Lung (tissue), 12 donors: ENCODE data around the gene OR6M1. TPM values are rescaled to one million over a fixed set of nuclear protein-coding genes. Genes with fewer than 3 reads are reported as not detected.

Source experiments
- ATAC-seq: fragments of 200-7000 bp; cut with Tn5 transposase; one replicate; pipeline ENCODE4 v1.9.1; 2020; ENCODE audit warnings: moderate number of reproducible peaks; ENCODE audit not compliant: insufficient read depth, low FRiP score
- DNase-seq, 3 donors: peaks; one replicate each; pipeline ENCODE4 v3.0.0-alpha.2; 2013 to 2017
- H3K27ac ChIP-seq, 2 donors: one replicate each; pipeline ENCODE4 v1.5.1; 2013; ENCODE audit warnings: mild to moderate bottlenecking in 2 of 2, moderate library complexity in 2 of 2, control low read depth in 1 of 2, inconsistent platforms in 1 of 2, low read depth in 1 of 2, low read length in 1 of 2
- H3K27me3 ChIP-seq, 3 donors: one replicate each; pipeline ENCODE4 v1.5.1; 2013; ENCODE audit warnings: low read length in 2 of 3; ENCODE audit not compliant: control insufficient read depth in 3 of 3, insufficient read depth in 3 of 3
- H3K36me3 ChIP-seq, 4 donors: one replicate each; pipeline ENCODE4 v1.5.1; 2013; ENCODE audit warnings: low read length in 4 of 4, mild to moderate bottlenecking in 1 of 4, moderate library complexity in 1 of 4; ENCODE audit not compliant: control insufficient read depth in 4 of 4, insufficient read depth in 4 of 4
- H3K4me1 ChIP-seq, 5 donors: one replicate each; pipeline ENCODE4 v1.5.1; 2013; ENCODE audit warnings: low read length in 5 of 5, mild to moderate bottlenecking in 2 of 5, moderate library complexity in 1 of 5; ENCODE audit not compliant: control insufficient read depth in 5 of 5, insufficient read depth in 5 of 5
- H3K4me3 ChIP-seq: one replicate; pipeline ENCODE4 v1.5.1; 2013; ENCODE audit warnings: mild to moderate bottlenecking, control low read depth, moderate library complexity
- H3K9ac ChIP-seq, 2 donors: one replicate each; pipeline ENCODE4 v1.5.1; 2013; ENCODE audit warnings: low read length in 2 of 2, control low read depth in 1 of 2; ENCODE audit not compliant: insufficient read depth in 1 of 2
- H3K9me3 ChIP-seq, 4 donors: one replicate each; pipeline ENCODE4 v1.5.1; 2013; ENCODE audit warnings: low read length in 3 of 4, mild to moderate bottlenecking in 1 of 4, moderate library complexity in 1 of 4; ENCODE audit not compliant: control insufficient read depth in 4 of 4, insufficient read depth in 3 of 4
- CTCF ChIP-seq: IDR thresholded peaks from 2 replicates; pipeline ENCODE4 v1.5.1; 2012; ENCODE audit warnings: mild to moderate bottlenecking; ENCODE audit errors: control extremely low read depth, extremely low read depth
- WGBS, 2 donors: extraction: QIAGEN DNeasy Blood & Tissue Kit; methylation state at CpG; one replicate each; pipeline ENCODE4 v1.1.7; 2013; 5-methylcytosine and 5-hydroxymethylcytosine counted together
- polyA plus RNA-seq, 2 donors: library from polyadenylated mRNA; stranded (reverse); fragments of 200-250 nt; gene quantifications; one replicate each; pipeline ENCODE4 v1.2.1, GENCODE V29; 2013
- total RNA-seq, 2 donors: library from RNA; depleted of rRNA in 1 of 2; stranded (reverse); fragments of >200 nt in 1 of 2; gene quantifications; one replicate each; pipeline ENCODE4 v1.2.1, GENCODE V29; 2014 to 2021
- donor health status: control.
- donor health status: control.
- donor health status: Bipolar disorder and iron deficiency.
- donor health status: healthy.
- donor health status: DM: yes; HTN: yes; CAD: no.

The OR6M1 gene
- total and polyA plus RNA-seq, 4 donors, result not detected

GRCh38 chr11:123851110-123851509 is 45.0 kb upstream of the OR6M1 start:
- no peak for ATAC-seq
- no peak for DNase-seq

GRCh38 chr11:123841174-123841573 is 35.0 kb upstream of the OR6M1 start:
- Histone ChIP-seq H3K27me3 (no peaks in the 10 kb centered on the region), H3K4me1 (no peaks in the 10 kb centered on the region), H3K9ac (no peak overlapping the region), H3K9me3 (no peaks in the 10 kb centered on the region), H3K4me3 (no peak overlapping the region), H3K27ac (no peak overlapping the region), H3K36me3 (no peaks in the 10 kb centered on the region)
- ATAC-seq (no peak), DNase-seq (no peak)
- WGBS, 2 donors, result 71 to 73% methylated on average over 6 of the region's 6 CpGs
- no peak for TF ChIP-seq CTCF

More at GRCh38 chr11:123851110-123851509, 45.0 kb upstream of the OR6M1 start:
- Histone ChIP-seq H3K4me3 (no peak overlapping the region), H3K27ac (no peak overlapping the region), H3K4me1 (no peaks in the 10 kb centered on the region), H3K9me3 (peaks cover 0 to 4% (median 0%) of the 10 kb centered on the region in 4 donors), H3K36me3 (no peaks in the 10 kb centered on the region), H3K9ac (no peak overlapping the region), H3K27me3 (no peaks in the 10 kb centered on the region)
- 84 to 93% methylated on average over 4 of the region's 4 CpGs for WGBS, 2 donors
- TF ChIP-seq CTCF, result no peak

DNA sequence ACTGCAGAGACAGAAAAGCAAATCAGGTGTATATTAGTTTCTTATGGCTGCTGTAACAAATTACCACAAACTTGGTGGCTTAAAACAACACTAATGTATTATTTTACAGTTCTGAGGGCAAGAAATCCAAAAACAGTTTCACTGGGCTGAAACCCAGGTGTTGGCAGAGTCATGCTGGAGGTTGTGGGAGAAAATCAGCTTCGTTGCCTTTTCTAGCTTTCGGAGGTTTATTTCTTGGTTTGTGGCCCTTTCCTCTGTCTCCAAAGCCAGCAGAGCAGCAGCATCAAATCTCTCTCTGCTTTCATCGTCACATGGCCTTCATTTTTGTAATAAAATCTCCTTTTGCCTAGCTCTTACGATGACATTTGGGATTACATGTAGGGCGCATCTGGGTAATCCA is 33.0 kb upstream of the OR6M1 start:
- Histone ChIP-seq H3K36me3 (no peaks in the 10 kb centered on the region), H3K9me3 (no peaks in the 10 kb centered on the region), H3K4me3 (no peak overlapping the region), H3K27me3 (no peaks in the 10 kb centered on the region), H3K4me1 (no peaks in the 10 kb centered on the region), H3K27ac (no peak overlapping the region), H3K9ac (no peak overlapping the region)
- 87 to 89% methylated on average over 5 of the region's 5 CpGs for WGBS, 2 donors
- no peak for TF ChIP-seq CTCF
- ATAC-seq (no peak), DNase-seq (no peak)

DNA sequence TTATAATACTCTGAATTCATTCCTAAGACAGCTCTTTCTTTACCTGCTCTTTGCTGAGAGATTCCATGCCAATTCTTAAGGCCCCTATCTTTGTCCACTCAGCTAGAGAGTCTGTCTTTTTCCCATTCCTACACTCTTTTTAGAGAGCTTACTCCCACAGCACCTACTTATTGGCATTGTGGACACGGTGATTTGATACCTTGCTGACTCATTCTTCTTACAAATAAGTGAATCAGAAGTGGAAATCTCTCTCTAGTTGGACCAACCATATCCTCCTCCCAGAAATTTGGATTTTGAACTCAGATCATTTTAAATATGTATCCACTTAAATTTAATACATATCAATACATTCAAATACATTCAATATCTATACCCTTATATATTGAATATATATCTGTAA is 32.5 kb upstream of the OR6M1 start:
- TF ChIP-seq CTCF, result no peak
- Histone ChIP-seq H3K27ac (no peak overlapping the region), H3K9me3 (no peaks in the 10 kb centered on the region), H3K9ac (no peak overlapping the region), H3K27me3 (no peaks in the 10 kb centered on the region), H3K4me3 (no peak overlapping the region), H3K4me1 (no peaks in the 10 kb centered on the region), H3K36me3 (no peaks in the 10 kb centered on the region)
- ATAC-seq, result no peak
- WGBS, 2 donors, result 47 to 57% methylated on average over 1 of the region's 1 CpG
- DNase-seq, result no peak
